GM19328 (cell line): Measurements from ENCODE around the gene WDFY1.
A peak's percentile ranks its signal among the peaks of the same experiment; 100 is the strongest.
"Not testable (repeated sequence)": the region's sequence is repeated elsewhere in the genome, so short reads cannot be mapped to it uniquely, and the experiment has no call there.

ENCODE experiments used
- ATAC-seq: cut with Tn5 transposase; IDR thresholded peaks from one replicate; pipeline ENCODE4 v1.9.1; 2021; ENCODE audit warnings: mild to moderate bottlenecking, moderate library complexity; ENCODE audit not compliant: unreplicated experiment

The WDFY1 gene

GRCh38 chr2:223957092-223957851 is 12.1 kb upstream of the WDFY1 start, which contains the start of gene MRPL44:
Gene MRPL44 (plus strand): TSS chr2:223957463. CDS start chr2:223957473, 10 bp downstream.
- peak; percentile 88 for ATAC-seq

- ATAC-seq = no peak
Measured at GRCh38 chr2:223956300-223956699, 11.2 kb upstream of the WDFY1 start.

DNA sequence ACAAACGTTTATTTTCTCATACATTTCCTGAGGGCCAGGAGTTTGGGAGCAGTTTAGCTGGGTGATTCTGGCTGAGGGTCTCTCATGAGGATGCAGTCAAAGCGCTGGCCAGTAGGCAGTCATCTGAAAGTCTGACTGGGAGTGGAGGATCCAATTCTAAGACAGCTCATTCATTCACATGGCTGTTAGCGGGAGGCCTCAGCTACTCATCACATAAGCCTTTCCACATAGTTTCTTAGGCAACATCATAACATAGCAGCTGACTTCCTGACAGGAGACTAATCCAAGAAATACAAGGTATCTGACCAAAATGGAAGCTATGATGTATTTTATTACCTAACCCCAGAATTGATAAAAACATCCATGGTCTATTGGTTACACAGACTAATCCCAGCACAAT is 9.3 kb upstream of the WDFY1 start:
- ATAC-seq = no peak

- peak; percentile 56 for ATAC-seq
Measured at GRCh38 chr2:223952280-223952968, 7.3 kb upstream of the WDFY1 start.

- no peak for ATAC-seq
Measured at GRCh38 chr2:223950448-223951347, 5.6 kb upstream of the WDFY1 start.

- no peak for ATAC-seq
Measured at GRCh38 chr2:223949241-223949840, 4.2 kb upstream of the WDFY1 start.

DNA sequence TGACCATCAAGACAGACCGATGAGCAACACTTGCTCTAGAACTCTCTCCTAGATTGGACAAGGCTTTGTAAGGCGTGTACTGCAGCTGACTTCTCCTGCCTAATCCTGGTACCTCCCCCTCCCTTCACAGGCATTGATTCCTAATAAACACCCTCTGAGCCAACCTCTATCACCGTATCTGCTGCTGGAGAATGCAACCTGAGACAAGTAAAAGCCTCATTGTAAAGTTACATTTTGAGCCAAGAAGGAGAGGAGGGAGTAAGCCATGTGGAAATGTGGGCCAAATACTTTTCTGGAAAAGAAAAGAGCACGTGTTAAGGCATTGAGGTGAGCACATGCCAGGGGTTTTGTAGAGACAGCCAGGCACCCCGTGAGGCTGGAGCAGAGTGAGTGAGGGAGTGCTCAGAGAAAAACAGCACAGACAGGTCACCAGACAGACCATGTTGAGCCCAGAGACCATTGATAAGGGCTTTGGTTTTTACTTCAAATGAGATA is 2.6 kb upstream of the WDFY1 start:
- ATAC-seq = no peak

- no peak for ATAC-seq
Measured at GRCh38 chr2:223945755-223946154, 620 bp upstream of the WDFY1 start.

DNA sequence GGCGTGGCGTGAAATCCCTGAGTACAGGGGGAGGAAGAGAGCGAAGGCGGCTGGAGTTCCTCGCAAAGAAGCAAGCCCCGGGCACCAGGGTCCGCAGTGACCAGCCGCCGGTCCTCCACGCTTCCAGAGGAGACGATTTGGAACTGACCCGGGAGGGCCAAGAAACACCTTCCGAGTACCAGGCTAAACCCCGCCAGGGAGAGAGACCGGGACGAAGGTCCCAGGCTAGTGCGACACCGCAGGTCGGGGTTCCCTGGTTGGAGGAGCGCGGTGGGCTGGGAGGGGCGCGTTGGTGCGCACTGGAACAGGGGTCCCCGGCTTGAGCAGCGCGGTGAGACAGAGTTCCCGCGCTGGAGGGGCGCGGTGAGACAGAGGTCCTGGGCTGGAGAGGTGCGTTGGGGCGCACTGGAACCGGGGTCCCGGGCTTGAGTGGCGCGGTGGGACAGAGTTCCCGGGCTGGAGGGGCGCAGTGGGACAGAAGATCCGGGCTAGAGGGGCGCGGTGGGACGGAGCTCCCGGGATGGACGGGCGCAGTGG is 901 bp downstream of the WDFY1 start:
- no peak for ATAC-seq

- no peak for ATAC-seq
Measured at GRCh38 chr2:223943561-223944008, 1.6 kb downstream of the WDFY1 start.

DNA sequence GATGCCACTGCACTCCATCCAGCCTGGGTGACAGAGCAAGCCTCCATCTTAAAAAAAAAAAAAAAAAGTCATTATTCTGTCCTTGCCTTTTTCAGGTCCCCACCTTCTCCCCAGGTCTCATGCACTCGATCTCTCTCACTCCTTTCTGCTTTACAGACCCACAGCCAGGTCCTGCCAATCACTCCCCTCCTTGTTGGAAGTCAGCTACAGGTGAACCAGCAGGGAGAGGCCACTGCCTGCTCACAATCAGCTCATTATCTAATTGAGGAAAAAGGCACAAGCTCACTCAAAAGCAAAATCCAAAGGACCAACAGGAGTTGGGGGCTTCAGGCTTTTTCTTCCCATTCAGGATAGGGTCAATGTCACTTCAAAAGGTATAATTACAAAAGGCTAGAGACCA is 2.0 kb downstream of the WDFY1 start:
- no peak for ATAC-seq

DNA sequence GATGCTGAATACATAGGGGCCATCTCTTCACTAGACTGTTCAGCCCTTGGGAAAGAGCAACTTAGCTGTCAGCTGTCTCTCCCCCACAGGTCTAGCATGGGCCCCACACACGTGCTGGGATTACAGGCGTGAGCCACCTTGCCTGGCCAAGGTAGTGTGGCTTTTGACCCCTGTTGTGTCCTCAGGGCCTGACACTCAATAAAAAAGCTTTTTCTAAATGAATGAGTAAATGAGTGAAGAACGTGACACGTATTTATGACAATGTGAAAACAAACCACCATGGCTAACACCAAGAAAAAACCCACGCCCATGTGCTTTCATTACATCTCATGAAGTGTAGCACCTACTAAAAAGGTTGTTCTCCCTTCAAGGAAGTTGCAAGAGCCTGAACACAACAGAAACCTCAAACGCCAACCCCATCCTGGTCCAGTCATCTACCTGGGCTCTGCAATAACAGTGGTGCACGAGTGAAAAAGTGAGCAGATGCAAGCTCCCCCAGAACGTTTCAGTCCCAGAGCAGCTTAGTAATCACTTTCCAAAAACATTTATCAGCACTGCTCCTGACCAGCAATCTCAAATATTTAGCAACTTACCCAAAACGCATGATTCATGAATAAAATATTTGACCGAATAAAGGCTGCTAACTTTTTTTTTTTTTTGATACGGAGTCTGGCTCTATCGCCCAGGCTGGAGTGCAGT is 3.4 kb downstream of the WDFY1 start:
- ATAC-seq = peak; percentile 53

- not testable (repeated sequence) for ATAC-seq
Measured at GRCh38 chr2:223939438-223939837, 5.7 kb downstream of the WDFY1 start.

- ATAC-seq = no peak
Measured at GRCh38 chr2:223937535-223937934, 7.6 kb downstream of the WDFY1 start.

- no peak for ATAC-seq
Measured at GRCh38 chr2:223936862-223937326, 8.2 kb downstream of the WDFY1 start.

GRCh38 chr2:223935459-223936125 is 9.5 kb downstream of the WDFY1 start:
- ATAC-seq = no peak

DNA sequence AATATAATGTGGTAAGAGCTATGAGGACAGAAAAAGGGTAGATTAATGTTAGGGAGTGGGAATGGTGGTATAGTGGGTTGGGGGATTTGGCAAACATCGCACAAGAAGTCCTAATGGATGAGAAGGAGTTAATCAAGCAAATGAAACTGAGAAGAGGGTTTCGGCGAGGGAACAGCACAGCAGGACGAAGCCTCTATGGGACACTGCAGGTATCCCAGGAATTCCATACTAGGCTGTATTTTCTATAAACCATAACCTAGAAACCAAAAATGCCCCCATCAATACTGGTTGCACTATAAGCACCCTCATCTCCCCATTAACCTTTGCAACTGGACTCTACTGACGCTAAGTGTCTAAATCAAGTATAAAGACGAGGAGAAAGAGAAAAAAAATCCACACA is 10.3 kb downstream of the WDFY1 start:
- ATAC-seq = no peak

GRCh38 chr2:223932816-223933800 is 12.0 kb downstream of the WDFY1 start:
- ATAC-seq = no peak
